ENCODE results near the gene ZNF366.

The ZNF366 gene

GRCh38 chr5:72465601-72466563 is 41.3 kb downstream of the ZNF366 start:
- no peak for DNase-seq (ENCODE audit: extremely low read depth in 1 of 2, low read depth in 1 of 2)

GRCh38 chr5:72465066-72465465 is 42.1 kb downstream of the ZNF366 start:
- DNase-seq (ENCODE audit: extremely low read depth in 1 of 2, low read depth in 1 of 2) = no peak

- DNase-seq (ENCODE audit: extremely low read depth in 1 of 2, low read depth in 1 of 2) = no peak
These were observed 43.1 kb downstream of the ZNF366 start for GRCh38 chr5:72464071-72464470.

- no peak for DNase-seq (ENCODE audit: extremely low read depth in 1 of 2, low read depth in 1 of 2)
These were observed 43.7 kb downstream of the ZNF366 start for GRCh38 chr5:72463449-72464052.

- no peak for DNase-seq (ENCODE audit: extremely low read depth in 1 of 2, low read depth in 1 of 2)
These were observed 46.8 kb downstream of the ZNF366 start for GRCh38 chr5:72460413-72460812.

GRCh38 chr5:72459913-72460312 is 47.3 kb downstream of the ZNF366 start:
- no peak for DNase-seq (ENCODE audit: extremely low read depth in 1 of 2, low read depth in 1 of 2)

- no peak for DNase-seq (ENCODE audit: extremely low read depth in 1 of 2, low read depth in 1 of 2)
These were observed 48.0 kb downstream of the ZNF366 start for GRCh38 chr5:72459089-72459661.

GRCh38 chr5:72458407-72458806 is 48.8 kb downstream of the ZNF366 start:
- DNase-seq (ENCODE audit: extremely low read depth in 1 of 2, low read depth in 1 of 2) = no peak

GRCh38 chr5:72457491-72457890 is 49.7 kb downstream of the ZNF366 start:
- DNase-seq (ENCODE audit: extremely low read depth in 1 of 2, low read depth in 1 of 2) = no peak

- no peak for DNase-seq (ENCODE audit: extremely low read depth in 1 of 2, low read depth in 1 of 2)
These were observed 50.7 kb downstream of the ZNF366 start for GRCh38 chr5:72456391-72457074.

- DNase-seq (ENCODE audit: extremely low read depth in 1 of 2, low read depth in 1 of 2) = no peak
These were observed 51.7 kb downstream of the ZNF366 start for GRCh38 chr5:72455476-72455875.

GRCh38 chr5:72454996-72455395 is 52.2 kb downstream of the ZNF366 start:
- no peak for DNase-seq (ENCODE audit: extremely low read depth in 1 of 2, low read depth in 1 of 2)

- no peak for DNase-seq (ENCODE audit: extremely low read depth in 1 of 2, low read depth in 1 of 2)
These were observed 53.9 kb downstream of the ZNF366 start for GRCh38 chr5:72453246-72453775.

GRCh38 chr5:72452515-72453245 is 54.5 kb downstream of the ZNF366 start:
- DNase-seq (ENCODE audit: extremely low read depth in 1 of 2, low read depth in 1 of 2) = no peak

- no peak for DNase-seq (ENCODE audit: extremely low read depth in 1 of 2, low read depth in 1 of 2)
These were observed 55.3 kb downstream of the ZNF366 start for GRCh38 chr5:72451741-72452505.

- DNase-seq (ENCODE audit: extremely low read depth in 1 of 2, low read depth in 1 of 2) = no peak
These were observed 58.8 kb downstream of the ZNF366 start for GRCh38 chr5:72448368-72448767.

GRCh38 chr5:72447751-72448150 is 59.5 kb downstream of the ZNF366 start:
- DNase-seq (ENCODE audit: extremely low read depth in 1 of 2, low read depth in 1 of 2) = no peak

GRCh38 chr5:72445969-72446368 is 61.2 kb downstream of the ZNF366 start:
- no peak for DNase-seq (ENCODE audit: extremely low read depth in 1 of 2, low read depth in 1 of 2)

- no peak for DNase-seq (ENCODE audit: extremely low read depth in 1 of 2, low read depth in 1 of 2)
These were observed 63.3 kb downstream of the ZNF366 start for GRCh38 chr5:72443883-72444282.
